Fibroblast of pulmonary artery (primary cell): ENCODE measurements around the gene ZC3H15.
A peak's percentile ranks its signal among the peaks of the same experiment; 100 is the strongest.

Source experiments
- DNase-seq: peaks from one replicate; pipeline ENCODE4 v3.0.0-alpha.2; 2010; ENCODE audit warnings: low read depth
- H3K4me3 ChIP-seq: replicated peaks from 2 replicates; pipeline ENCODE4 v1.5.1; 2011; ENCODE audit warnings: low read depth, mild to moderate bottlenecking, control low read depth, low read length, moderate library complexity
- TF ChIP-seq, protein P1 (sequence below): IDR thresholded peaks from 2 replicates; pipeline ENCODE4 v1.5.1; 2011; ENCODE audit warnings: mild to moderate bottlenecking, control low read depth, low read length, inconsistent platforms; ENCODE audit errors: missing control alignments

The ZC3H15 gene

GRCh38 chr2:186540941-186541340 is 54.9 kb downstream of the ZC3H15 start:
- no peak for DNase-seq
- no peak overlapping the region for H3K4me3 ChIP-seq
- TF ChIP-seq, protein P1, sequence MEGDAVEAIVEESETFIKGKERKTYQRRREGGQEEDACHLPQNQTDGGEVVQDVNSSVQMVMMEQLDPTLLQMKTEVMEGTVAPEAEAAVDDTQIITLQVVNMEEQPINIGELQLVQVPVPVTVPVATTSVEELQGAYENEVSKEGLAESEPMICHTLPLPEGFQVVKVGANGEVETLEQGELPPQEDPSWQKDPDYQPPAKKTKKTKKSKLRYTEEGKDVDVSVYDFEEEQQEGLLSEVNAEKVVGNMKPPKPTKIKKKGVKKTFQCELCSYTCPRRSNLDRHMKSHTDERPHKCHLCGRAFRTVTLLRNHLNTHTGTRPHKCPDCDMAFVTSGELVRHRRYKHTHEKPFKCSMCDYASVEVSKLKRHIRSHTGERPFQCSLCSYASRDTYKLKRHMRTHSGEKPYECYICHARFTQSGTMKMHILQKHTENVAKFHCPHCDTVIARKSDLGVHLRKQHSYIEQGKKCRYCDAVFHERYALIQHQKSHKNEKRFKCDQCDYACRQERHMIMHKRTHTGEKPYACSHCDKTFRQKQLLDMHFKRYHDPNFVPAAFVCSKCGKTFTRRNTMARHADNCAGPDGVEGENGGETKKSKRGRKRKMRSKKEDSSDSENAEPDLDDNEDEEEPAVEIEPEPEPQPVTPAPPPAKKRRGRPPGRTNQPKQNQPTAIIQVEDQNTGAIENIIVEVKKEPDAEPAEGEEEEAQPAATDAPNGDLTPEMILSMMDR, result no peak

DNA sequence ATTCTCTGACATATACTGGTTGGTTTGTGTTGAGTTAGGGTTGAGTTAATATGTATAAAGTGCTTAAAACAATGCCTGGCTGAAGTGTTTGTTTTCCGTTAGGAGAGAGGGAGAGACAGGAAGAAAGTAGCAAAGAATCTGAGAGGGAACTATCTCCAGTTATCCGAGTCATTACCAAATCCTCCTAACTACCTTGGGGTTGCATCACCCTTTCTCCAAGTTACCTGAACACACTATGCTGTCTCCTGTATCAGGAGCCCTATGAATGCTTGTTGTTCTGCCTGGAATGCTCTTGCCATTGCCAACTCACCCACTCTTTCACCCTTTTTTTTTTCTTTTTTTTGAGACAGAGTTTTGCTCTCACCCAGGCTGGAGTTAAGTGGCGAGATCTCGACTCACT is 55.9 kb downstream of the ZC3H15 start:
- no peak overlapping the region for H3K4me3 ChIP-seq
- DNase-seq, result no peak
- TF ChIP-seq, protein P1, result no peak

DNA sequence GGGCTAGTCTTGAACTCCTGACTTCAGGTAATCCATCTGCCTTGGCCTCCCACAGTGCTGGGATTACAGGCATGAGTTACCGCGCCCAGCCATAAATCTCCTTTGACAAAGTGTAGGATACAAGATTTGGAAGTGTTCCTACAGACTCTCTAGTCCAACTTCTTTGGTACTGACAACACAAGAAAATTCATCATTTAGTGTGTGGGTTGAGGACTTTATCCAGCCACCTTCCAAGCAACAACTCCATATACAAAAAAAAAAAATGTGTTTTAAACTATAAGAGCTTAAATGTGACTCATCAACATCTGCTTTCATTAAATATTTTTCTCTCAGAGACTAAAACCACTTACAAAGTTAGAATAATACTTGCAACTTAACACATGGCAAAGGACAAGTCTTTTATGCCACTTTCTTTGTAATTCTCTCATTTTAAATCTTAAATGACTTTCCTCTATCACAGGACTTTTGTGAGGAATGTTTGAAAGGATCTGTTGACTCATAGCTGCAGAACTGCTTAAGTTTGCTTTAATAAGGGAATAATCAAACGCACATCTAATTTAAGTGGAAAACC is 57.6 kb downstream of the ZC3H15 start:
- TF ChIP-seq, protein P1, result no peak
- DNase-seq, result peak; percentile 71
- peak overlapping the region; percentile 6 for H3K4me3 ChIP-seq

- TF ChIP-seq, protein P1, result no peak
- DNase-seq, result peak; percentile 95
- peak overlapping the region; percentile 6 for H3K4me3 ChIP-seq
Measured at GRCh38 chr2:186544255-186544675, 58.2 kb downstream of the ZC3H15 start.

DNA sequence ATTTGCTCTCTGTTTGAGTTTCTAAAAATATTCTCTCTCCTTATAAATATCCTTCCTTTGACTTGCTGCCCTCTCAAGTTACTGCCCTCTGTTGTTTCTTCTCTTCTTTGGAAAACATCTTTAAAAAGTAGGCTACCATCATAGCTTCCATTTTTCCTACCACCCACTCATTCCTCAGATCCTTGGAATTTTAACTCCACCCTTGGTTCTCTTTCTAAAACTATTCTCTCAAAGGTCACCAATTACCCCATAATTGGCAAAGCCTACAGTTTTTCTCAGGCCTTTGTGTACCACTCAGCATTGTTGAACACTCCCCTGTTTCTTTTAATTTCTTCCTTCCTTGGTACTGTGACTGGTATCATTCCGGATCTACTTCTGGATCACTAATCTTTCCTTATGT is 60.8 kb downstream of the ZC3H15 start:
- TF ChIP-seq, protein P1, result no peak
- peak; percentile 56 for DNase-seq
- H3K4me3 ChIP-seq, result no peak overlapping the region

DNA sequence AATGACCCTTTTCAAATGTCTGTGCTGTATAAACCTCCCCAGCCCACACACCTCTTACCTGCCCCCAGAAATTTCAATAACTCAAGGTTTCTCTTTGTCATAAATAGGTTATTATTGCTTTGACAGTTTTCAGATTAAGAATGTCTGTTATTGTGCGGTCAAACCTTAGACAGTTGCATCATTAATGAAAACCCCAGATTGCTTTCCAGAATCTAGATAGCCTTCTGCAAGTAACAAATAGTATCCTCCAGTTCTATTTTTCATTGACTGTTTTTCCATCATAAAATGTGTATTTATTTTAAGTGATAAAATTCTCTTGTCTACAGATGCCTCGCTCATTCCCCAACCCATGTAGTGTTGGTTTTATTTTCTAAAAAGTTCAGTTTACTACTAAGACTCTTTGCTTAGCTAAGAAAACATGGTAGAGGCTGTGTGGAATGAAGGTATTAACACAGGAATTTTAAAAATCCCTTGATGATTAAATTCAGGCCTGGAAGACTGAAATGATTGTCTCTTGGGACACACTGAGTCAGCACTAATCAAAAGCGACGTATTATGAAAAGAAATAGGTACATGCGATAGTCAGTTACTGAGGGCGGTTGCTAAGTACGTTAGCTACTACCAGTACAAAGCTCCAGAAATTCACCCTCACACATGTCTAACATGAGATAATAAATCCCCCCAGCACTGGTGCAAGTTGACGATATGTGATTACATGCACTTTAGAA is 65.4 kb downstream of the ZC3H15 start:
- TF ChIP-seq, protein P1, result no peak
- H3K4me3 ChIP-seq, result no peak overlapping the region
- DNase-seq, result peak; percentile 49

DNA sequence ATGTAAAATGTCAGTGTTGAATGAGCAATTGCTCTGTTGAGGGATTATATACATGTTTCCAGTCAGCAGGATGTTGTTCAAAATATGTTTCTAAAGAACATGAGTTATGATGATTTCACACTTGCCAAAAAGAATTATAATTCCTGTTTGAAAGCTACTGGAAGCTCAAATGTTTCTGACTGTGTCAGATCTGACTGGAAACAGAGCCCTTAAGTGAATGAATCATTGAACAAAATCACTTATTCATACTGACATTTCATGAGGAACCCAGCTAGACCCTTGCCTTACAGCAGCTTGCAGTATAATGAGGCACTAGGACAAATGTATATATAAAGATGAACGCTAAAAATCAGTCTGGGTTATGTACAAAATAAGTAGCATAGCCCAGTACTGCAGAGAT is 68.4 kb downstream of the ZC3H15 start:
- no peak for DNase-seq

More for the DNA sequence above, 68.4 kb downstream of the ZC3H15 start:
- TF ChIP-seq, protein P1, result no peak
- no peak overlapping the region for H3K4me3 ChIP-seq
